DOHH2 (cell line): ENCODE results near the gene CDK4.

Source experiments
- H3F3A ChIP-seq: fragments of 200-600 bp; sonication (generic), shearing (Covaris generic); 2 replicates; pipeline ENCODE4 v1.6.0; 2016; ENCODE audit warnings: antibody characterized with exemption, mild to moderate bottlenecking; ENCODE audit not compliant: control insufficient read depth, insufficient read depth
- H3K27ac ChIP-seq: fragments of 200-600 bp; sonication (generic); 2 replicates; pipeline ENCODE4 v1.5.1; 2014; ENCODE audit warnings: low read depth, mild to moderate bottlenecking, low read length, moderate library complexity
- H3K27me3 ChIP-seq: fragments of 200-600 bp; sonication (generic); 2 replicates; pipeline ENCODE4 v1.6.1; 2014; ENCODE audit warnings: mild to moderate bottlenecking, low read length, mixed read lengths; ENCODE audit not compliant: control insufficient read depth
- H3K36me3 ChIP-seq: fragments of 200-600 bp; sonication (generic); 2 replicates; pipeline ENCODE4 v1.6.1; 2014; ENCODE audit warnings: mild to moderate bottlenecking, low read length, moderate library complexity, mixed read lengths; ENCODE audit not compliant: control insufficient read depth
- H3K4me1 ChIP-seq: fragments of 200-600 bp; sonication (generic); 2 replicates; pipeline ENCODE4 v1.6.1; 2014; ENCODE audit warnings: mild to moderate bottlenecking, low read length, mixed read lengths; ENCODE audit not compliant: control insufficient read depth
- H3K4me2 ChIP-seq: fragments of 200-600 bp; sonication (generic); 2 replicates; pipeline ENCODE4 v1.6.0; 2014; ENCODE audit warnings: mild to moderate bottlenecking, low read length, moderate library complexity
- H3K4me3 ChIP-seq: fragments of 200-600 bp; sonication (generic); 2 replicates; pipeline ENCODE4 v1.5.1; 2014; ENCODE audit warnings: mild to moderate bottlenecking, low read length, mixed read lengths
- H3K79me2 ChIP-seq: fragments of 200-600 bp; sonication (generic); 2 replicates; pipeline ENCODE4 v1.6.1; 2014; ENCODE audit warnings: mild to moderate bottlenecking, low read length, mixed read lengths; ENCODE audit not compliant: control insufficient read depth
- H3K9me2 ChIP-seq: fragments of 200-600 bp; sonication (generic); replicated peaks from 2 replicates; pipeline ENCODE4 v1.6.1; 2014; ENCODE audit warnings: mild to moderate bottlenecking, low read length, mixed read lengths; ENCODE audit not compliant: control insufficient read depth
- H3K9me3 ChIP-seq: fragments of 200-600 bp; sonication (generic); 2 replicates; pipeline ENCODE4 v1.6.1; 2014; ENCODE audit warnings: antibody characterized with exemption, low read length, mixed read lengths; ENCODE audit not compliant: control insufficient read depth, insufficient read depth
- H4K20me1 ChIP-seq: fragments of 200-600 bp; sonication (generic); 2 replicates; pipeline ENCODE4 v1.6.0; 2014; ENCODE audit warnings: low read depth, mild to moderate bottlenecking, antibody characterized with exemption, low read length, moderate library complexity; ENCODE audit not compliant: control insufficient read depth, insufficient read depth
- EZH2phosphoT487 ChIP-seq: fragments of 200-600 bp; sonication (generic); IDR thresholded peaks from 2 replicates; pipeline ENCODE4 v1.6.1; 2017; ENCODE audit warnings: borderline replicate concordance, mild to moderate bottlenecking, antibody characterized with exemption, low read length, moderate library complexity, mixed read lengths
- TF ChIP-seq, protein P1 (sequence below): fragments of 200-600 bp; sonication (generic); IDR thresholded peaks from one replicate; pipeline ENCODE4 v1.5.1; 2014; ENCODE audit warnings: antibody characterized with exemption, mild to moderate bottlenecking, low read depth, low read length; ENCODE audit not compliant: poor library complexity, severe bottlenecking

The CDK4 gene

GRCh38 chr12:57735198-57735855 is 16.8 kb downstream of the CDK4 start:
- peaks cover 8% of the 10 kb centered on the region for H3K4me1 ChIP-seq
- no peaks in the 10 kb centered on the region for H3F3A ChIP-seq
- H3K27me3 ChIP-seq = no peaks in the 10 kb centered on the region
- H3K9me2 ChIP-seq = no peaks in the 10 kb centered on the region
- H3K36me3 ChIP-seq = peaks cover 36% of the 10 kb centered on the region
- no peaks in the 10 kb centered on the region for H3K9me3 ChIP-seq
- no peak for TF ChIP-seq EZH2phosphoT487
- TF ChIP-seq, protein P1, sequence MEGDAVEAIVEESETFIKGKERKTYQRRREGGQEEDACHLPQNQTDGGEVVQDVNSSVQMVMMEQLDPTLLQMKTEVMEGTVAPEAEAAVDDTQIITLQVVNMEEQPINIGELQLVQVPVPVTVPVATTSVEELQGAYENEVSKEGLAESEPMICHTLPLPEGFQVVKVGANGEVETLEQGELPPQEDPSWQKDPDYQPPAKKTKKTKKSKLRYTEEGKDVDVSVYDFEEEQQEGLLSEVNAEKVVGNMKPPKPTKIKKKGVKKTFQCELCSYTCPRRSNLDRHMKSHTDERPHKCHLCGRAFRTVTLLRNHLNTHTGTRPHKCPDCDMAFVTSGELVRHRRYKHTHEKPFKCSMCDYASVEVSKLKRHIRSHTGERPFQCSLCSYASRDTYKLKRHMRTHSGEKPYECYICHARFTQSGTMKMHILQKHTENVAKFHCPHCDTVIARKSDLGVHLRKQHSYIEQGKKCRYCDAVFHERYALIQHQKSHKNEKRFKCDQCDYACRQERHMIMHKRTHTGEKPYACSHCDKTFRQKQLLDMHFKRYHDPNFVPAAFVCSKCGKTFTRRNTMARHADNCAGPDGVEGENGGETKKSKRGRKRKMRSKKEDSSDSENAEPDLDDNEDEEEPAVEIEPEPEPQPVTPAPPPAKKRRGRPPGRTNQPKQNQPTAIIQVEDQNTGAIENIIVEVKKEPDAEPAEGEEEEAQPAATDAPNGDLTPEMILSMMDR = no peak
- no peak overlapping the region for H3K27ac ChIP-seq
- H3K4me3 ChIP-seq = no peak overlapping the region
- H4K20me1 ChIP-seq = no peaks in the 10 kb centered on the region
- H3K79me2 ChIP-seq = peaks cover 15% of the 10 kb centered on the region
- H3K4me2 ChIP-seq = no peak overlapping the region

DNA sequence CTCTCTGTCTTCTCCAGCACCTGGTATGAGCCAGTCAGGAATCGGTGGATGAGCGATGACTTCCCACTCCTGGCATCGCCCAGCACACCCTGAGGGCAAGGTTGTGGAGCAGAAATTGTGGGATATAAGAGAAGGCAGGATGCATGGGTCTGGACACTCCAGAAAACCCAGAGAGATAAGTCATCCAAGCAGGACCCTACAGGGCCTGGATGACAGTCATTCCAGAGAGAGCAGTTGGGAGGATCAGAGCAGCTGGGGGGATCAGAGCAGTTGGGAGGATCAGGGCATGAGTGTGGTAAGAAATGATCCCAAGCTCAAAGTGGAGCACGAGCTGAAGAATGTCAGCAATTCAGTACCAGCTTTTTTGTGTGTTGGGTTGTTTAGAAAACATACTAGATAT is 17.5 kb downstream of the CDK4 start:
- H3K4me2 ChIP-seq = no peak overlapping the region
- no peaks in the 10 kb centered on the region for H3K9me2 ChIP-seq
- H3K9me3 ChIP-seq = no peaks in the 10 kb centered on the region
- H3K27ac ChIP-seq = no peak overlapping the region
- peaks cover 8% of the 10 kb centered on the region for H3K79me2 ChIP-seq
- H4K20me1 ChIP-seq = no peaks in the 10 kb centered on the region
- no peaks in the 10 kb centered on the region for H3F3A ChIP-seq
- H3K4me1 ChIP-seq = peaks cover 1% of the 10 kb centered on the region; the same call in 1 of the 2 replicates
- H3K4me3 ChIP-seq = no peak overlapping the region
- no peaks in the 10 kb centered on the region for H3K27me3 ChIP-seq
- TF ChIP-seq, protein P1 = no peak
- TF ChIP-seq EZH2phosphoT487 = no peak
- peaks cover 40% of the 10 kb centered on the region for H3K36me3 ChIP-seq

GRCh38 chr12:57733928-57734327 is 18.2 kb downstream of the CDK4 start:
- Histone ChIP-seq H3K27ac (no peak overlapping the region), H3K4me2 (no peak overlapping the region), H3K9me2 (no peaks in the 10 kb centered on the region), H3K36me3 (peaks cover 40% of the 10 kb centered on the region), H3K4me1 (no peaks in the 10 kb centered on the region), H3K27me3 (no peaks in the 10 kb centered on the region), H3K79me2 (peaks cover under 1% of the 10 kb centered on the region), H3K9me3 (no peaks in the 10 kb centered on the region), H3F3A (no peaks in the 10 kb centered on the region), H3K4me3 (no peak overlapping the region), H4K20me1 (no peaks in the 10 kb centered on the region)
- TF ChIP-seq EZH2phosphoT487 = no peak
- TF ChIP-seq, protein P1 = no peak
